GM18873 (cell line): ENCODE results near the gene IRF8.
"Not testable (repeated sequence)": the region's sequence is repeated elsewhere in the genome, so short reads cannot be mapped to it uniquely, and the experiment has no call there.

Experiments
- ATAC-seq: cut with Tn5 transposase; IDR thresholded peaks from one replicate; pipeline ENCODE4 v1.9.1; 2021; ENCODE audit warnings: mild to moderate bottlenecking, moderate library complexity, moderate number of reproducible peaks; ENCODE audit not compliant: unreplicated experiment, low FRiP score

Gene IRF8

DNA sequence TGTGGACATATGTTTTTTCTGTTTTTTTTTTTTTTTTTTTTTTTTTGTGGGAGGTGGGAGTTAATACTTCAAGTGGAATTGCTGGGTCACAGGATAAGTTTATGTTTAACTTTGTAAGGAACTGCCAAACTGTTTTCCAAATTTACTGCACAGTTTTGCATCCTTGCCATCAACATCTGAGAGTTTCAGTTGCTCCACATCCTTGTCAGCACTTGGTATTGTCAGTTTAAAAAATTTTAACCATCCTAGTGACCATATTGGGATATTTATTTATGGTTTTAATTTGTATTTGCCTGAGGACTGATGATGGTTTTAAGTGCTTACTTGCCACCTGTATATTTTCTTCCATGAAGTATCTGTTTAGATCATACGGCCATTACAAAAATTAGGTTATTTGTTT, 34.0 kb upstream of the IRF8 start:
- ATAC-seq: no peak

DNA sequence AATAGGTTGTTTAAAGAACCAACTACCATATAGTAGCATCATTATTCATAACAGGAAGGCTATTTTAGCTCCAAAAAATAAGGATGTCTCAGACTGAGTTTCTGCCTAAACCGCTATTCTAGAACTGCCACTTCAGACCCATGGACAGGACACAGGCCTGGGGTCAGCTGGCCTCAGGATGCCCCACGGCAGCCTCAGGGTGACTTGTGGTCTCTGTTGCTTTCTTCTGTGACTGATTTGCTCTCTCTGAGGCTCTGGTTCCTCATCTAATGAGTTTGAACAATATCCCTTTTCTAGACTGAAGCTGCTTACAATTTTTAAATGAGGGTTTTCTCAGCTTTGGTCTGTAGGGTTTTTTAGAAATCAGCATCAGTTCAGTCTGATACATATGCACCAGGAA, 31.8 kb upstream of the IRF8 start:
- no peak for ATAC-seq

- ATAC-seq: no peak
These were observed 30.5 kb upstream of the IRF8 start for GRCh38 chr16:85868495-85868894.

GRCh38 chr16:85869206-85869605, 29.8 kb upstream of the IRF8 start:
- ATAC-seq: no peak

GRCh38 chr16:85869785-85870558, 29.0 kb upstream of the IRF8 start:
- ATAC-seq: no peak

- ATAC-seq: no peak
These were observed 27.2 kb upstream of the IRF8 start for GRCh38 chr16:85871756-85872155.

DNA sequence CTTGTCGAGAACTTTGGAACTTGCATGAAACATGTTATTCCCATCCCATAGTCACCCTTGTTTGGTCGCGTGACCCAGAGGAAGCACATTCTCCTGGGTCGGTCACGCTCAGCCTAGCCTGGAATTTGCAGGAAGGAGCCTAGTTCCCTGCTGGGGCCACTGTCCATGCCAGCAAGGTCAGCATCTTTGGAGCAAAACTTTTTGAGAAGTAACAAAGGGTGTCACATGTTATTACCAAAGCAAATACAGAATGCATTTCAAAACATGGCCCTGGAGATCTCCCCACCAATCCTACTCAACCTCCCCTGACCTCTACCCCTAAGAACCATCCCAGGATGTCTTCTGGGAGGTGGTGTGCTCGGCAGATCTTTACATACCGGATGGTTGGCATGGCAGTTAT, 26.2 kb upstream of the IRF8 start:
- no peak for ATAC-seq

DNA sequence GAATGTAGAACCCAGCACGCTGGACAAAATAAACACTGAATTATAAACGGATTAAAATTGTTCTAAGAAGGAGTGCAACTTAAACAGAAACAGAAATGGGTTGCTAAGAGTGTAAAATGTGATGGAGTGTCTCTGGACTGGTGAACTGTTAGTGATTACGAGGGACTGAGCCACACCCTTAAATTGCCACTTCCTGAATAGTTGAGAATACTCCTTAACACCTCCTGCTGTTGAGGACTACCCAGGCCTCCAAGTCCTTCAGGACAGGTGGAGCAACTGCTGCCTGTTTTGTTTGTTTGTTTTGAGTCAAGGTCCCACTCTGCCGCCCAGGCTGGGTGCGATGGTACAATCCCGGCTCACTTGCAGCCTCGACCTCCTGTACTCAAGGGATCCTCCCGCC, 25.8 kb upstream of the IRF8 start:
- ATAC-seq: no peak

DNA sequence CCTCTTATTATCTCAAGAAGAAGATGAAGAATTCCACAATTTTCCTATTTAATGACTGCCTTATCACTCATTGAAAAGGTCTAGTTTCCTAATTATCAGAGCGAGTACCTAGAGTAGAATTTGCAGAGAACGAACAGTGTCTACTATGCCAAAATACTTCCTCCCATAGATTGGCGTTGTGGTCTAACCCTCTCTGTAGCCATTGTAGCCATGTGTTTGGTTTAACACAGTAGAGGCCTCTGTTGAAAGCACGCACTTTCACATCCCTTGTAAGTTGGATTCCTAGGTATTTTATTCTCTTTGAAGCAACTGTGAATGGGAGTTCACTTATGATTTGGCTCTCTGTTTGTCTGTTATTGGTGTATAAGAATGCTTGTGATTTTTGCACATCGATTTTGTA, 24.9 kb upstream of the IRF8 start:
- not testable (repeated sequence) for ATAC-seq

- ATAC-seq: no peak
These were observed 20.6 kb upstream of the IRF8 start for GRCh38 chr16:85878407-85878806.

- no peak for ATAC-seq
These were observed 20.1 kb upstream of the IRF8 start for GRCh38 chr16:85878875-85879274.

DNA sequence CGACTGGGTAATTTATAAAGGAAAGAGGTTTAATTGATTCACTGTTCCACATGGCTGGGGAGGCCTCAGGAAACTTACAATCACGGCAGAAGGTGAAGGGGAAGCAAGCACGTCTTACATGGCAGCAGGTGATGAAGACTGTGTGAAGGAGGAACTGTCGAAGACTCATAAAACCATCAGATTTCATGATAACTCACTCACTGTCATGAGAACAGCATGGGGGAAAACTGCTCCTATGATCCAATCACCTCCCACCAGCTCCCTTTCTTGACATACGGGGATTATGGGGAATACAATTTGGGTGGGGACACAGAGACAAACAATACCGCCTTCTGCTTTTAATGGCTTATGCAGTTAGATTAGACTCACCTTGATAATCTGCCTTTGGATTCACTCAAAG, 19.4 kb upstream of the IRF8 start:
- no peak for ATAC-seq

- ATAC-seq: no peak
These were observed 18.8 kb upstream of the IRF8 start for GRCh38 chr16:85879975-85880831.

- no peak for ATAC-seq
These were observed 18.1 kb upstream of the IRF8 start for GRCh38 chr16:85880861-85881260.

DNA sequence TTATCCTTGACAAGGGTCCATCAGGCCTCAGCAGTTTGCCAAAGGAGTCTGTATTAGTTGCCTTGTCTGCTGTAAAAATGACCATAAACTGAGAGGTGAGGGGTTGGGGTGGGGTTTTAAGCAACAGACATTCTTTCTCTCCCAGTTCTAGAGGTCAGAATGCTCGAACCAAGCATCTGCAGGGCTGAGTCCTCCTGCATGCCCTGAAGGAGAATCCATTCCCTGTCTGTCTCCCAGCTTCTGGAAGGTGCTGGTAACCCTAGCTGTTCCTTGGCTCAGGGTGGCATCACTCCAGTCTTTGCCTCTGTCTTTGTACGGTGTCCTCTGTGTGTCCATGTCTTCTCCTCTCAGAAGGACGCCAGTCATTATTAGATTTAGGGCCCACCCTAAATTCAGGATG, 17.5 kb upstream of the IRF8 start:
- no peak for ATAC-seq

GRCh38 chr16:85882181-85882810, 16.7 kb upstream of the IRF8 start:
- ATAC-seq: no peak

GRCh38 chr16:85883813-85884212, 15.1 kb upstream of the IRF8 start:
- no peak for ATAC-seq

DNA sequence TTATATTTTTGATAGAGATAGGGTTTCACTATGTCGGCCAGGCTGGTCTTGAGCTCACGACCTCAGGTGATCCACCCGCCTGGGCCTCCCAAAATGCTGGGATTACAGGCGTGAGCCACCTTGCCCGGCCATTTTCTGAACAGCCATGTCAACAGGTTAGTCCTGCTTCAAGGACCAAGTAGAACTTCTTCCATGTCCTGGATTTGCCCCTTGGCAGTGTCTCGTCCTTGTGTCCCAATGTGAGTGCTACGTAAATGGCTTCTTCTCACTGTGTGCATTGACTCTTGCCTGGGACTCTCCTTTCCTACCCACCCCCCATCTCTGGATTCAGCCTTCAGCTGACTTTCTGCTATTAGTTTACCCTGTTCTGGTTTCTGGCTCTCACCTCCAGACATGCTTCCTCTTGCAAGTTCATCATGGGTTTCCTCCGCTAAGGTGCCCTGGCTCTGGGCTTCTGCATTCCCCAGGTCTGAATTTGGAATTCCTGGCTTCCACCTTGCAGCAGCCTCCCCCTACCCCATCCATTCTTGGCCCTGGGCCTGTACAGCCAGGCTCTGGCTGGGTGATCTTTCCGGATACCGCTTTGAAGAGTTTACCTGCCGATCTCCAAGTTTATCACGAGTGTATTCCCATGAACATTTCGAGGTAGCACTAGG, 14.0 kb upstream of the IRF8 start:
- ATAC-seq: no peak

DNA sequence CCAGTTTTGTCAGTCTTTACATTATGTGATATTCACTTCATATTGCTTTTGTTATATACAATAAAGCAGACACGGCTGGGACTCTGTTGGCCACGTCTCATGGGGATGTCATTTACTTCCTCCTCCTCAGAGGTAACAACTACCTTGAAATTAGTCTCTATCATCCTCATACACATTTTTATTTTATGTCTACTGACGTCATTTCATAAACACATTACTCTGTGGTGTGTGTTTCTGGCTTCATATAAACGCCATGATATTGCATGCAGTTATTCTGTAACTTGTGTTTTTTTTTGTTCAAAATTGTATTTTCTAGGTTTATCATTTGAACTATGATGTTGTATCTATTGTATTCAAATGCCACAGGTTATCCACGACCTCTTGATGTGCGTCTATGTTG, 13.4 kb upstream of the IRF8 start:
- ATAC-seq: no peak

- peak; percentile 73 for ATAC-seq
These were observed 10.3 kb upstream of the IRF8 start for GRCh38 chr16:85888405-85889331.
